Endothelial cell of umbilical vein (primary cell): ENCODE data around the gene CAND1. TPM values are rescaled to one million over a fixed set of nuclear protein-coding genes. Genes with fewer than 3 reads are reported as not detected.

Experiments
- Bru-seq: library from RNA; stranded (reverse); fragments of 400-500 nt; gene quantifications from one replicate; lab custom pipeline; 2021; lab: Mats Ljungman, UMichigan
- BruChase-seq, 2 experiments: library from RNA; stranded (reverse); fragments of 400-500 nt; gene quantifications; one replicate each; lab custom pipeline; 2021; lab: Mats Ljungman, UMichigan
- BruUV-seq: library from RNA; stranded (reverse); fragments of 400-500 nt; replicated peaks from 2 replicates; lab custom pipeline; 2021; lab: Mats Ljungman, UMichigan
- CTCF ChIA-PET: fragments of 300-600, 350-600 bp; sonication (Branson Sonifier 250); formaldehyde crosslinking; loops from one replicate; lab custom pipeline; 2021; ENCODE audit warnings: antibody characterized with exemption, inconsistent platforms; lab: Charles Lee
- POLR2A ChIA-PET: fragments of 300-600, 350-600 bp; sonication (Branson Sonifier 250); formaldehyde crosslinking; loops from one replicate; lab custom pipeline; 2021; ENCODE audit warnings: antibody characterized with exemption, inconsistent platforms; lab: Charles Lee
- DNase-seq: peaks from one replicate; pipeline ENCODE4 v3.0.0-alpha.2; 2011; ENCODE audit warnings: low read depth, low spot score
- FAIRE-seq: peaks from 2 replicates; lab custom pipeline; 2011; peaks lifted over from hg19 to GRCh38; lab: Jason Lieb, UNC
- H2AFZ ChIP-seq: 2 replicates; pipeline ENCODE4 v1.6.0; 2012; ENCODE audit warnings: low read depth, low read length, control low read depth, inconsistent platforms
- H3K27ac ChIP-seq: 2 replicates; pipeline ENCODE4 v1.5.1; 2011; ENCODE audit warnings: low read depth, mild to moderate bottlenecking, control low read depth, low read length, moderate library complexity; ENCODE audit not compliant: insufficient read depth
- H3K27me3 ChIP-seq, 2 experiments: 2 replicates each; pipeline versions ENCODE4 v1.6.0 to v1.6.1; 2011; ENCODE audit warnings: low read length in 2 of 2, mixed read lengths in 1 of 2; ENCODE audit not compliant: control insufficient read depth in 2 of 2, insufficient read depth in 2 of 2
- H3K36me3 ChIP-seq, 2 experiments: 2 replicates in 1 of 2; 3 replicates in 1 of 2; pipeline ENCODE4 v1.5.1; 2011; ENCODE audit warnings: low read length in 2 of 2, mild to moderate bottlenecking in 1 of 2, moderate library complexity in 1 of 2; ENCODE audit not compliant: control insufficient read depth in 2 of 2, insufficient read depth in 2 of 2; ENCODE audit errors: extremely low read depth in 1 of 2
- H3K4me1 ChIP-seq: 3 replicates; pipeline ENCODE4 v1.5.1; 2011; ENCODE audit warnings: mild to moderate bottlenecking, low read length; ENCODE audit not compliant: control insufficient read depth, insufficient read depth; ENCODE audit errors: extremely low read depth
- H3K4me2 ChIP-seq: 2 replicates; pipeline ENCODE4 v1.6.1; 2011; ENCODE audit warnings: low read length, control low read depth, mixed read lengths; ENCODE audit not compliant: insufficient read depth
- H3K4me3 ChIP-seq, 3 experiments: fragments of 200-600 bp in 1 of 3; sonication (generic), shearing (Covaris generic) in 1 of 3; replicated peaks in 1 of 3; 2 replicates each; pipeline ENCODE4 v1.5.1; 2011 to 2016; ENCODE audit warnings: control low read depth in 3 of 3, low read length in 3 of 3, mild to moderate bottlenecking in 2 of 3, inconsistent platforms in 1 of 3, low read depth in 1 of 3, moderate library complexity in 1 of 3; ENCODE audit not compliant: insufficient read depth in 1 of 3
- H3K79me2 ChIP-seq: 2 replicates; pipeline ENCODE4 v1.6.0; 2012; ENCODE audit warnings: low read length, inconsistent platforms; ENCODE audit not compliant: control insufficient read depth, insufficient read depth
- H3K9ac ChIP-seq: replicated peaks from 2 replicates; pipeline ENCODE3; 2011; ENCODE audit warnings: low read length, control low read depth; ENCODE audit not compliant: insufficient read depth; ENCODE audit errors: extremely low read depth
- H3K9me1 ChIP-seq: replicated peaks from 3 replicates; pipeline ENCODE4 v1.6.0; 2011; ENCODE audit warnings: mild to moderate bottlenecking, low read length; ENCODE audit not compliant: control insufficient read depth, insufficient read depth; ENCODE audit errors: extremely low read depth
- H3K9me3 ChIP-seq: replicated peaks from 2 replicates; pipeline ENCODE4 v1.5.1; 2012; ENCODE audit warnings: low read length, inconsistent platforms; ENCODE audit not compliant: control insufficient read depth, insufficient read depth
- H4K20me1 ChIP-seq: replicated peaks from 2 replicates; pipeline ENCODE3; 2011; ENCODE audit warnings: mild to moderate bottlenecking, low read length; ENCODE audit not compliant: control insufficient read depth, insufficient read depth; ENCODE audit errors: extremely low read depth
- CTCF ChIP-seq, 2 donors: IDR thresholded peaks; 1 replicate in 1 of 2; 2 replicates in 1 of 2; pipeline ENCODE4 v1.5.1; 2011; ENCODE audit warnings: low read length in 2 of 2, mild to moderate bottlenecking in 2 of 2, moderate library complexity in 2 of 2, control low read depth in 1 of 2, inconsistent platforms in 1 of 2, low read depth in 1 of 2; ENCODE audit not compliant: insufficient read depth in 1 of 2; ENCODE audit errors: extremely low read depth in 1 of 2
- EZH2 ChIP-seq: IDR thresholded peaks from 2 replicates; pipeline ENCODE4 v1.6.1; 2012; ENCODE audit warnings: borderline replicate concordance, low read depth, mild to moderate bottlenecking, moderate library complexity, low read length, inconsistent platforms; ENCODE audit not compliant: severe bottlenecking
- FOS ChIP-seq: IDR thresholded peaks from 2 replicates; pipeline ENCODE4 v1.6.1; 2011; ENCODE audit warnings: mild to moderate bottlenecking, low read length, moderate library complexity, borderline replicate concordance; ENCODE audit not compliant: insufficient read depth
- GATA2 ChIP-seq: IDR thresholded peaks from 2 replicates; pipeline ENCODE4 v1.7.0; 2011; ENCODE audit warnings: low read depth, mild to moderate bottlenecking, moderate library complexity, mixed read lengths, low read length; ENCODE audit not compliant: insufficient read length, insufficient read depth
- JUN ChIP-seq: IDR thresholded peaks from 2 replicates; pipeline ENCODE4 v1.6.1; 2011; ENCODE audit warnings: borderline replicate concordance, low read depth; ENCODE audit not compliant: insufficient read length, insufficient read depth
- MAX ChIP-seq: IDR thresholded peaks from 2 replicates; pipeline ENCODE4 v1.6.1; 2011; ENCODE audit not compliant: insufficient read depth, insufficient read length
- MYC ChIP-seq: IDR thresholded peaks from one replicate; pipeline ENCODE4 v1.6.1; 2011; ENCODE audit warnings: mild to moderate bottlenecking, low read depth, low read length
- POLR2A ChIP-seq: IDR thresholded peaks from 2 replicates; pipeline ENCODE4 v1.6.1; 2012; ENCODE audit warnings: low read depth, mild to moderate bottlenecking, control low read depth, low read length
- POLR2AphosphoS5 ChIP-seq: IDR thresholded peaks from 2 replicates; pipeline ENCODE4 v1.6.1; 2012; ENCODE audit warnings: low read depth, mild to moderate bottlenecking, control low read depth, low read length, moderate library complexity; ENCODE audit not compliant: insufficient read depth
- dilution Hi-C: fragments of 300-500 bp; cut with MboI; formaldehyde crosslinking; loops from one replicate; pipeline ENCODE4 v1.15.0; 2019; ENCODE audit warnings: low sequenced_read_pairs; ENCODE audit not compliant: extremely low pct_ligation_motif_present
- intact Hi-C: fragments of 100-400 bp; cut with micrococcal nuclease; formaldehyde crosslinking; loops from one replicate; pipeline ENCODE4 v1.10.0; 2022
- long read RNA-seq: library from polyadenylated mRNA; stranded (forward); transcript quantifications from one replicate; pipeline ENCODE4 v2.0.0, GENCODE V29; 2021
- polyA minus RNA-seq, 3 experiments: library from RNA; depleted of rRNA, polyadenylated mRNA; stranded (reverse); fragments of >200 nt; gene quantifications; 1 replicate in 1 of 3; 2 replicates in 2 of 3; pipeline ENCODE4 v1.2.3, GENCODE V29; 2011
- polyA plus RNA-seq, 4 experiments: library from polyadenylated mRNA; depleted of rRNA in 3 of 4; stranded (reverse) in 3 of 4; unstranded in 1 of 4; fragments of >200 nt; gene quantifications; 2 replicates each; pipeline versions ENCODE4 v1.2.1 to v1.2.3, GENCODE V29; 2011 to 2012; ENCODE audit warnings: missing spikeins in 1 of 4
- total RNA-seq: library from RNA; stranded (reverse); gene quantifications from 2 replicates; pipeline ENCODE4 v1.2.3, GENCODE V29; 2021

CAND1 gene
- total RNA-seq (124 and 128 TPM in 2 replicates), polyA plus RNA-seq (20.5 and 28.3 TPM in 2 replicates), polyA minus RNA-seq (78.6 and 101 TPM in 2 replicates), Bru-seq, nascent RNA (percentile 92 among the genes with signal in this experiment), BruChase-seq, experiment 1, labeled RNA remaining after a 6-hour chase (percentile 95 among the genes with signal in this experiment), BruChase-seq, experiment 2, labeled RNA remaining after a 2-hour chase (percentile 92 among the genes with signal in this experiment)
- polyA plus RNA-seq (2011; cell fraction: cytosol; rRNA removed): 25.7 and 30.8 TPM in 2 replicates
- polyA plus RNA-seq (2011; cell fraction: nucleus; rRNA removed): 55.5 and 78.5 TPM in 2 replicates
- polyA plus RNA-seq (2012): 75.4 and 82.7 TPM in 2 replicates
- polyA minus RNA-seq (2011; cell fraction: cytosol; rRNA and poly(A)+ RNA removed): 48.5 TPM
- polyA minus RNA-seq (2011; cell fraction: nucleus; rRNA and poly(A)+ RNA removed): 64.7 and 103 TPM in 2 replicates
- long read RNA-seq, full-length matches to known transcripts: 104 of 124 reads
- long read RNA-seq, partial matches to known transcripts: 10 of 124 reads
- long read RNA-seq, other reads (novel, unspliced or antisense): 10 of 124 reads

- H3K79me2 ChIP-seq: peaks cover 45% of the 10 kb centered on the region
- H3K27ac ChIP-seq: peak within 1 kb of the TSS; percentile 82
- peak; percentile 24 for FAIRE-seq
- H3K4me1 ChIP-seq: peaks cover 23% of the 10 kb centered on the region
- ChIA-PET POLR2A (interaction anchor here (0.7 to 1.0 kb wide), 2 partner anchors 8 to 36 kb away, joined by 3 read pairs; no protein-coding TSS in a partner anchor), CTCF (interaction anchor here (0.6 to 2.1 kb wide), 13 partner anchors 12 to 772 kb away, joined by 3 to 10 read pairs (median 3); no protein-coding TSS in a partner anchor)
- H3K27me3 ChIP-seq: no peaks in the 10 kb centered on the region
- dilution Hi-C loops (no loop called here), intact Hi-C loops (loop anchor here (1.0 to 5.0 kb wide), 3 partner anchors 202 to 1064 kb away; partner anchors contain the start of gene MDM1)
- no peaks in the 10 kb centered on the region for H3K36me3 ChIP-seq
- no TSS peak for BruUV-seq
- TF ChIP-seq JUN (no peak), POLR2A (peak; percentile 41), GATA2 (no peak), CTCF (IDR thresholded peaks at IDR 0.05; ENCODE audit: extremely low read depth in 1 of 2, insufficient read depth in 1 of 2, low read depth in 1 of 2, low read length in 2 of 2) (no peak), MYC (no peak), EZH2 (no peak), MAX (peak; percentile 68), FOS (no peak), POLR2AphosphoS5 (peak; percentile 68)
- H3K4me3 ChIP-seq: peak within 1 kb of the TSS; percentile 65 to 98 (median 90)
- peaks cover 5% of the 10 kb centered on the region for H4K20me1 ChIP-seq
- no peaks in the 10 kb centered on the region for H3K9me3 ChIP-seq
- DNase-seq: peak; percentile 99
- peak within 1 kb of the TSS; percentile 93 for H3K9ac ChIP-seq
- H2AFZ ChIP-seq: peak within 1 kb of the TSS; percentile 87
- H3K4me2 ChIP-seq: peak within 1 kb of the TSS; percentile 98
- no peaks in the 10 kb centered on the region for H3K9me1 ChIP-seq
These were observed at the start of gene CAND1 for GRCh38 chr12:67268896-67269632. Gene CAND1, plus strand, starts transcription at chr12:67269358. Its CDS starts 360 bp downstream, at chr12:67269718.
